Ovary (tissue), 9 donors: Measurements from ENCODE around the gene ASAP2. TPM values are rescaled to one million over a fixed set of nuclear protein-coding genes. Genes with fewer than 3 reads are reported as not detected.

ENCODE experiments used
- DNase-seq, 5 donors: peaks; one replicate each; pipeline ENCODE4 v3.0.0-alpha.2; 2019 to 2020
- H3K27ac ChIP-seq, 2 donors: fragments of 200-600 bp; one replicate each; pipeline versions ENCODE4 v1.5.1 to v1.8.0; 2019 to 2022
- H3K27me3 ChIP-seq: fragments of 200-600 bp; one replicate; pipeline ENCODE4 v1.8.0; 2022
- H3K36me3 ChIP-seq: fragments of 200-600 bp; sonication (generic); one replicate; pipeline ENCODE4 v1.5.1; 2019
- H3K4me1 ChIP-seq: one replicate; pipeline ENCODE4 v1.8.1; 2013; ENCODE audit warnings: mild to moderate bottlenecking, moderate library complexity; ENCODE audit not compliant: insufficient read depth
- H3K4me3 ChIP-seq: fragments of 200-600 bp; sonication (generic); one replicate; pipeline ENCODE4 v1.5.1; 2017
- H3K9me3 ChIP-seq, 2 donors: fragments of 200-600 bp in 1 of 2; sonication (generic) in 1 of 2; one replicate each; pipeline versions ENCODE4 v1.5.1 to v1.8.1; 2013 to 2019; ENCODE audit warnings: mild to moderate bottlenecking in 1 of 2, moderate library complexity in 1 of 2
- EP300 ChIP-seq: sonication (generic); formaldehyde crosslinking; IDR thresholded peaks from one replicate; pipeline ENCODE4 v1.6.1; 2017; ENCODE audit warnings: antibody characterized with exemption
- POLR2A ChIP-seq: fragments of 450-650 bp; IDR thresholded peaks from one replicate; pipeline ENCODE4 v1.6.1; 2017; ENCODE audit warnings: antibody characterized with exemption, mild to moderate bottlenecking, moderate library complexity
- whole genome bisulfite sequencing, 3 donors: extraction: QIAGEN DNeasy Blood & Tissue Kit in 1 of 3; methylation state at CpG; one replicate each; pipeline versions ENCODE4 v1.1.5 to v1.1.7; 2013 to 2017; 5-methylcytosine and 5-hydroxymethylcytosine counted together
- intact Hi-C, 4 donors: fragments of 100-400 bp; cut with DNase I; formaldehyde crosslinking; loops; one replicate each; pipeline versions ENCODE4 v1.11.0 to v1.15.1; 2022 to 2023
- polyA plus RNA-seq, 2 donors: library from polyadenylated mRNA; stranded (reverse); fragments of 200-250 nt in 1 of 2; fragments of 350-450 nt in 1 of 2; fragmentation: Illumina TruSeq in 1 of 2; extraction: RNeasy Lipid Tissue Mini Kit (QIAGEN cat#74804) in 1 of 2; gene quantifications; one replicate each; pipeline ENCODE4 v1.2.3, GENCODE V29; 2013 to 2014
- total RNA-seq, 7 donors: library from RNA; depleted of rRNA in 2 of 7; stranded (reverse); fragments of >200 nt in 2 of 7; fragmentation: NEBNext Ultra II Directional in 3 of 7; extraction: Animal tissue kit (Norgen Biotek cat#: 25700) in 3 of 7; gene quantifications; one replicate each; pipeline versions ENCODE4 v1.1.0 to v1.2.4, GENCODE V29; 2016 to 2023
- TF ChIP-seq, protein P1 (sequence below), 3 donors: fragments of 450-650 bp in 2 of 3; fragments of 200-600 bp in 1 of 3; IDR thresholded peaks; one replicate each; pipeline versions ENCODE4 v1.5.1 to v1.8.0; 2016 to 2022; ENCODE audit warnings: antibody characterized with exemption in 3 of 3, mild to moderate bottlenecking in 1 of 3
- donor health status: DM: no; HTN: no; CAD: no; lungs with moderate emphysema.
- donor health status: DM: no; HTN: no; CAD: no.
- donor health status: Bipolar disorder and iron deficiency.
- donor health status: DM: yes; HTN: yes; CAD: no.
- donor health status: DM: no; HTN: no; CAD: no.
- donor health status: DM: yes; HTN: yes; CAD: no.

The ASAP2 gene
- total and polyA plus RNA-seq, 9 donors: 10.3 to 22.7 (median 15.5) TPM

DNA sequence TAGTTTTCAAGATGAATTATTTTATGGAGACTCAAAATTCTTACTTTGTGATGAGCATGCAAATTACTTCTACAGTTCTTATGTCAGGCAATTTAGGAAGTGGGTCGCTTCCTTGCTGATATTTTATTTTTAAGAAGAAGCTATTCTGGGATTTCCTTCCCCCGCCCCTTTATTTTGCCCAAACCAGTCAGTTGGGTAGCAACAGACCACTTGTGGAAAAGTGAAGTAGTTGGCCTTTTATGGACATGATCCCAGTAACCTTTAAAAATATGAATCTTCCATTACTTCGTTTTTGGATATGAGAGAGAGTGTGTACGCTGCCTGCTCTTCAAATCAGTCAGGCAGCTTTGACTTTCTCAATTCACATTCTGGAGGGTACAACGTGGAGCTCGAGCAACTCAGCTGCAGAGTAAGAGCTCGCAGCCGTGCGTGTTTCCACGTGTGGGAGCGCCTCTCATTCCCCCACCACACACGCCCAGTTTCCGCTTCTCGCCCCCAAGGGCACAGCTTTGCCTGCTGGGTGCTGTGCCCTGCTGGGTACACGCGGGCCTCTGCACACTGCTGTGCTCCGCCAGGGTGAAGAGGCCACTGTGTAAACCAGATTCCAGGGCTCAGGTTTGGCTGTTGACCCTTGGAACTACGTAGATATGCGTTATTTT is 124.1 kb downstream of the ASAP2 start:
- Histone ChIP-seq H3K4me3 (no peak overlapping the region), H3K27ac (no peak overlapping the region), H3K9me3 (no peaks in the 10 kb centered on the region), H3K27me3 (no peaks in the 10 kb centered on the region), H3K4me1 (peaks cover 4% of the 10 kb centered on the region), H3K36me3 (no peaks in the 10 kb centered on the region)
- no peak for DNase-seq
- 83 to 85% (median 84%) methylated on average over 19 of the region's 19 CpGs for WGBS, 3 donors
- intact Hi-C loops: loop anchor here in 3 of 4 donors (5.0 to 10.0 kb wide), 2 partner anchors 123 to 186 kb away; partner anchors contain the start of gene ASAP2 (in 2 of the 3)
- TF ChIP-seq POLR2A: no peak
- TF ChIP-seq EP300: no peak
- TF ChIP-seq, protein P1, sequence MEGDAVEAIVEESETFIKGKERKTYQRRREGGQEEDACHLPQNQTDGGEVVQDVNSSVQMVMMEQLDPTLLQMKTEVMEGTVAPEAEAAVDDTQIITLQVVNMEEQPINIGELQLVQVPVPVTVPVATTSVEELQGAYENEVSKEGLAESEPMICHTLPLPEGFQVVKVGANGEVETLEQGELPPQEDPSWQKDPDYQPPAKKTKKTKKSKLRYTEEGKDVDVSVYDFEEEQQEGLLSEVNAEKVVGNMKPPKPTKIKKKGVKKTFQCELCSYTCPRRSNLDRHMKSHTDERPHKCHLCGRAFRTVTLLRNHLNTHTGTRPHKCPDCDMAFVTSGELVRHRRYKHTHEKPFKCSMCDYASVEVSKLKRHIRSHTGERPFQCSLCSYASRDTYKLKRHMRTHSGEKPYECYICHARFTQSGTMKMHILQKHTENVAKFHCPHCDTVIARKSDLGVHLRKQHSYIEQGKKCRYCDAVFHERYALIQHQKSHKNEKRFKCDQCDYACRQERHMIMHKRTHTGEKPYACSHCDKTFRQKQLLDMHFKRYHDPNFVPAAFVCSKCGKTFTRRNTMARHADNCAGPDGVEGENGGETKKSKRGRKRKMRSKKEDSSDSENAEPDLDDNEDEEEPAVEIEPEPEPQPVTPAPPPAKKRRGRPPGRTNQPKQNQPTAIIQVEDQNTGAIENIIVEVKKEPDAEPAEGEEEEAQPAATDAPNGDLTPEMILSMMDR (IDR thresholded peaks at IDR 0.05): no peak

DNA sequence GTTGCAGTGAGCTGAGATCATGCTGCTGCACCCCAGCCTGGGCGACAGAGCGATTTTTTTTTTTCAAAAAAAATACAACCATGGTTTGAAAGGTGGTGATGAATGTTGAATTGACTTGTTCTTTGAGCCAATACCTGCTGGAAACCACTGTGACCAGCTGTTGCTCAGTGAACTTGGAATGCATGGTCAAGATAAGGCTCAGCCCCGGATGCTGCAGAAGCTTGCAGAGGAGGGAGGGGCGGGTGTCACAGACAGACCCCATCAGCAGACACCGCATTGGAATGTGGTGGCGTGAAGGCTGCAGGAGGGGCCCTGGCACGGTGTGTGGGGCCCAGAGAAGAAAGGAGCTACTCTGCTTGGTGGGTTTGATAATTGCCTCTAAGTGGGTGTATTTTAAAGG is 125.1 kb downstream of the ASAP2 start:
- TF ChIP-seq, protein P1 (IDR thresholded peaks at IDR 0.05): no peak
- TF ChIP-seq EP300 (no peak), POLR2A (no peak)
- no peak overlapping the region for H3K4me3 ChIP-seq
- DNase-seq: no peak
- peaks cover 4% of the 10 kb centered on the region for H3K4me1 ChIP-seq
- 48 to 64% (median 49%) methylated on average over 7 of the region's 7 CpGs for WGBS, 3 donors
- H3K9me3 ChIP-seq: no peaks in the 10 kb centered on the region
- no peaks in the 10 kb centered on the region for H3K36me3 ChIP-seq
- H3K27ac ChIP-seq: no peak overlapping the region
- intact Hi-C loops: loop anchor here in 3 of 4 donors (5.0 to 10.0 kb wide), 2 partner anchors 124 to 187 kb away; partner anchors contain the start of gene ASAP2 (in 2 of the 3)
- no peaks in the 10 kb centered on the region for H3K27me3 ChIP-seq

DNA sequence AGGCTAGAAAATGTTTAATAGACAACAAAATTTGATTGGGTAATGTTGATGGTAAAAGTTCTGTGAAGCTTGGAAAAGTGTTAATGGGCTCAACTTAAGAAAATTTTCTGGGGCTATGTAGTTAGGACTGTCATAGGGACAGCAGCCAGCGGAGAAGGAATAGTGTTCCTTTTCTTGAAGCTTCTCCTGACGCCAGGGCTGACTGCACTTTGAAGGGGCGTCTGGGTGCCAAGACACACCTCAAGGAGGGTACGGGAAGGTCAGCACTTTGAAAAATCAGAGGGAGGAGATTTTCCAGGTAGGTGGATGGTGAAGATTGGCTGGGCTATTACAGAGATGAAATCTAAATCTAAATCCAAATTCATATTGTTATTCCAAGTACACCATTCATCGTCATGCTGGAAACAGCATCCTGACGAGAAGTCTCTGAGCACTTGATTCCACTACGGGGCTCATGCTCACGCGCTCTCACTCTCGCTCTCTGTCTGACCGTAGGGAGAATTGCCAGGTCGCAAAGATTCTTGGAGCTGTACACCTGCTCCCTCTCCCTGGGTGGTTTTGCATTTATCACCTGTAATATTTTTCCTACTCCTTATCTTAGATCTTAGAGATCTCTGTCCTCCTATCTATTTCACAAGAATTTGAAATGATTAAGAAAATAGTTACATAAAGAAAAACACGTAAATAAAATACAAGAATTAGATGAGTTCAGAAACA is 125.7 kb downstream of the ASAP2 start:
- no peak overlapping the region for H3K27ac ChIP-seq

DNA sequence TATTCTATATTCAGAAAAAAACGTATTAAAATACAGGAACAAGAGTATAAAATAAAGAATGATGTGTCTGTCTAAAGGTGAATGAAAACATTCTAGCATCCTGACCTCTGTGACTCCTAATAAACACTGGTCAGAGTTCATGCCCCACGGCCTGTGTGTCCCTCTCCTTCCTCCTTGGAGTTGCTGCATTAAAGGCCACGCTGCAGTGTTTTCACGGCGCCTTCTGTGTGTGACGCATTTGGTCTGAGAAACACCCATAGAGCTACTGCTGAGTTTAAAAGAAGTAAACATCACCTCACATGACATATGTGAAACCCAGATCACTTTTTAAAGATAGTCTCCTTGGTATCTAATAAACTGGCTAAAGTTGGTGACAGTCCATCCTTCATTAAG is 126.2 kb downstream of the ASAP2 start:
- intact Hi-C loops: loop anchor here in 3 of 4 donors (5.0 to 10.0 kb wide), 2 partner anchors 126 to 188 kb away; partner anchors contain the start of gene ASAP2 (in 2 of the 3)
- Histone ChIP-seq H3K27ac (no peak overlapping the region), H3K27me3 (no peaks in the 10 kb centered on the region), H3K4me3 (no peak overlapping the region), H3K4me1 (peaks cover 4% of the 10 kb centered on the region), H3K9me3 (no peaks in the 10 kb centered on the region), H3K36me3 (no peaks in the 10 kb centered on the region)
- DNase-seq: no peak
- TF ChIP-seq EP300 (no peak), POLR2A (no peak)
- TF ChIP-seq, protein P1 (IDR thresholded peaks at IDR 0.05): no peak
- 94 to 96% (median 95%) methylated on average over 6 of the region's 6 CpGs for WGBS, 3 donors

More for the DNA sequence above, 125.7 kb downstream of the ASAP2 start:
- H3K27me3 ChIP-seq: no peaks in the 10 kb centered on the region
- 94% methylated on average over 13 of the region's 13 CpGs for WGBS, 3 donors
- DNase-seq: no peak
- intact Hi-C loops: loop anchor here in 3 of 4 donors (5.0 to 10.0 kb wide), 2 partner anchors 125 to 187 kb away; partner anchors contain the start of gene ASAP2 (in 2 of the 3)
- H3K9me3 ChIP-seq: no peaks in the 10 kb centered on the region
- H3K36me3 ChIP-seq: no peaks in the 10 kb centered on the region
- H3K4me3 ChIP-seq: no peak overlapping the region
- TF ChIP-seq EP300: no peak
- TF ChIP-seq, protein P1 (IDR thresholded peaks at IDR 0.05): no peak
- no peak for TF ChIP-seq POLR2A
- peaks cover 4% of the 10 kb centered on the region for H3K4me1 ChIP-seq
